Thyroid gland (tissue), 4 donors: ENCODE measurements around the gene SQSTM1. TPM values are rescaled to one million over a fixed set of nuclear protein-coding genes. Genes with fewer than 3 reads are reported as not detected.

ENCODE experiments used
- DNase-seq, 2 donors: peaks; one replicate each; pipeline ENCODE4 v3.0.0-alpha.2; 2019
- H3K27ac ChIP-seq, 3 donors: fragments of 200-600 bp; sonication (generic); 1 replicate in 2 of 3; 2 replicates in 1 of 3; pipeline ENCODE4 v1.5.1; 2016 to 2019; ENCODE audit warnings: mild to moderate bottlenecking in 1 of 3, moderate library complexity in 1 of 3
- H3K27me3 ChIP-seq: fragments of 200-600 bp; sonication (generic); one replicate; pipeline ENCODE4 v1.5.1; 2019
- H3K36me3 ChIP-seq, 2 donors: fragments of 200-600 bp; sonication (generic); one replicate each; pipeline ENCODE4 v1.5.1; 2016 to 2019
- H3K4me1 ChIP-seq, 2 donors: fragments of 200-600 bp; sonication (generic); one replicate each; pipeline ENCODE4 v1.5.1; 2017 to 2019
- H3K4me3 ChIP-seq, 3 donors: fragments of 200-600 bp; sonication (generic); replicated peaks in 1 of 3; 1 replicate in 2 of 3; 2 replicates in 1 of 3; pipeline ENCODE4 v1.5.1; 2016; ENCODE audit warnings: mild to moderate bottlenecking in 1 of 3
- H3K9me3 ChIP-seq: fragments of 200-600 bp; sonication (generic); one replicate; pipeline ENCODE4 v1.5.1; 2017
- CTCF ChIP-seq, 6 experiments: fragments of 200-600 bp in 3 of 6; fragments of 450-650 bp in 3 of 6; sonication (generic) in 3 of 6; IDR thresholded peaks; one replicate each; pipeline ENCODE4 v1.5.1; 2016 to 2019; ENCODE audit warnings: antibody characterized with exemption in 6 of 6, mild to moderate bottlenecking in 2 of 6, inconsistent platforms in 1 of 6, moderate library complexity in 1 of 6
- POLR2A ChIP-seq, 2 donors: fragments of 450-650 bp; IDR thresholded peaks; one replicate each; pipeline ENCODE4 v1.6.1; 2017; ENCODE audit warnings: antibody characterized with exemption in 2 of 2, mild to moderate bottlenecking in 2 of 2, moderate library complexity in 1 of 2
- WGBS, 2 donors: methylation state at CpG; one replicate each; pipeline ENCODE4 v1.1.5; 2017; 5-methylcytosine and 5-hydroxymethylcytosine counted together
- intact Hi-C: fragments of 100-400 bp; cut with DNase I; formaldehyde crosslinking; loops from one replicate; pipeline ENCODE4 v1.15.1; 2023
- total RNA-seq, 4 donors: library from RNA; depleted of rRNA; stranded (reverse); fragments of >200 nt; gene quantifications; one replicate each; pipeline ENCODE4 v1.2.3, GENCODE V29; 2016

Gene SQSTM1
- total RNA-seq, 4 donors from 2014 or later = 649 to 1,146 (median 971) TPM

- no peak overlapping the region for H3K4me3 ChIP-seq
- no peak for DNase-seq
- H3K27me3 ChIP-seq = no peaks in the 10 kb centered on the region
- no peaks in the 10 kb centered on the region for H3K9me3 ChIP-seq
- peaks cover 10 to 24% of the 10 kb centered on the region in 2 donors for H3K36me3 ChIP-seq
- intact Hi-C loops = loop anchor here (5.0 kb wide), 1 partner anchor 103 kb away; the partner anchor contains the start of gene TBC1D9B
- WGBS, 2 donors = 69 to 79% methylated on average over 10 to 16 of the region's 18 CpGs
- TF ChIP-seq CTCF (IDR thresholded peaks at IDR 0.05) (no peak), POLR2A (IDR thresholded peaks at IDR 0.05) (no peak)
- H3K4me1 ChIP-seq = peaks cover 13 to 42% of the 10 kb centered on the region in 2 donors
- H3K27ac ChIP-seq = no peak overlapping the region
Observed at GRCh38 chr5:179803651-179804554, 16.8 kb upstream of the SQSTM1 start.

DNA sequence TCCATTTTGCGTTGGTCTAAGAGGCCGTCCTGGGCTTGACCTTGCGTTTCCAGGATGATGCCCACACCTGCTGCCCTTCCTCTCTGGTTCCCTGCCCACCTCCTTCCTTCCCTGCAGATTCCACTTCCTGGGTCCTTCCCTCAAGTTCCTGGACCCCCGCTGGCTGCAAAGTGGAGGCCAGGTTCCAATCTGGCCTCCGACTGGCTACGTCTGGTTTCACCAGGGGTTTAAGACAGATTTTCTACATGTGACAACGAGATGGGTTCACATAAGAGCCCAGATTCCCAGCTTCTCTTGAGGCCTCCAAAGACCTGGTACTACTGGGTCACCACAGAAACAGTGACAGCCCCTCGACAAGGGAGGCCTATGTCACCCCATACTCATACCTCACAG is 16.2 kb upstream of the SQSTM1 start:
- intact Hi-C loops = loop anchor here (5.0 kb wide), 1 partner anchor 103 kb away; the partner anchor contains the start of gene TBC1D9B
- TF ChIP-seq CTCF (IDR thresholded peaks at IDR 0.05) (no peak), POLR2A (IDR thresholded peaks at IDR 0.05) (no peak)
- H3K4me3 ChIP-seq = no peak overlapping the region

GRCh38 chr5:179805070-179805528 is 15.6 kb upstream of the SQSTM1 start:
- no peak for TF ChIP-seq CTCF (IDR thresholded peaks at IDR 0.05)
- TF ChIP-seq POLR2A (IDR thresholded peaks at IDR 0.05) = no peak
- Histone ChIP-seq H3K4me1 (peaks cover 13 to 42% of the 10 kb centered on the region in 2 donors), H3K27me3 (no peaks in the 10 kb centered on the region), H3K27ac (peak overlapping the region in 2 of 3 donors; percentile 89), H3K9me3 (no peaks in the 10 kb centered on the region), H3K36me3 (peaks cover 0 to 12% of the 10 kb centered on the region in 2 donors), H3K4me3 (peak overlapping the region; percentile 53 to 73 (median 71))
- DNase-seq = no peak
- intact Hi-C loops = loop anchor here (5.0 kb wide), 1 partner anchor 183 kb away; the partner anchor contains the start of gene HNRNPH1
- 40 to 92% methylated on average over 1 to 3 of the region's 9 CpGs for WGBS, 2 donors

More for the DNA sequence above, 16.2 kb upstream of the SQSTM1 start:
- peaks cover 4 to 17% of the 10 kb centered on the region in 2 donors for H3K36me3 ChIP-seq
- peak overlapping the region in 1 of 3 donors; percentile 89 for H3K27ac ChIP-seq
- no peaks in the 10 kb centered on the region for H3K27me3 ChIP-seq
- peaks cover 13 to 42% of the 10 kb centered on the region in 2 donors for H3K4me1 ChIP-seq
- no peaks in the 10 kb centered on the region for H3K9me3 ChIP-seq
- WGBS, 2 donors = 85 to 90% methylated on average over 8 of the region's 8 CpGs
- DNase-seq = no peak

DNA sequence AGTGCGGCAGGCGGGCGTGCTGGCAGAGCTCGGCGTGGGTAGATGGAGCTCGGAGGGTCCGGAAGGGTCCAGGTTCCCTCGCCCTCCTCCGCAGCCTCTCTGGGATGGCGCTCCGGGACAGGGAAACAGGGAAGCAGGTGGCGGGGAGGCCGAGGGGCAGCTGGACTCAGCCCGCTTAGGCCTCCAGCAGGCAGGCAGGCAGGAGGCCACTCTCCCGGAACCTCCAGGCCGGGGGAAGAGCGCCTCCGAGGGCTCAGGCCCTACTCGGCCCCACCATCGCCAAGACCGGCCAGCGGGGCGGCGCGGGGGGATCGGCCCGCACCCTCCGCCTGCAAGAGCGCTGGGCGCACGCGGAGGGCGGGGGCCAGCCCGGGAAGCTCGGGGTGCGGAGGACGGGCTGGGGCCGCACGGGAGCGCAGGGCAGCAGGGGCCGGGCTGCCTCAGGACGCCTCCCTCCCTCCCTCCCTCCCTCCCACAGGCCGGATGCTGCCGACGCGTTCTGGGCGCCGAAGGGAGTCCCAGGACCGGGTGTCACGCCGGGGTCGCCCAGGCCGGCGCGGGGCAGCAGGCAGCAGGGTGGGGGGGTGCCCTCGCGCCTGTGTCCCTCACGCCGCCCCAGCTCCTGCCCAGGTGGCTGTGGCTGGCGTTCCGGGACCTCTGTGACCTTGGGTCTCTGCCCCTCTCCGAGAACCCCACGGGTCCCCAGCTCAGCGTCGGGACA is 15.0 kb upstream of the SQSTM1 start:
- intact Hi-C loops = loop anchor here (5.0 kb wide), 1 partner anchor 183 kb away; the partner anchor contains the start of gene HNRNPH1
- peak overlapping the region; percentile 53 to 73 (median 71) for H3K4me3 ChIP-seq
- TF ChIP-seq POLR2A (IDR thresholded peaks at IDR 0.05) (peak in 1 of 2 donors; percentile 32), CTCF (IDR thresholded peaks at IDR 0.05) (peak in 1 of 6 experiments; percentile 1)
- DNase-seq = peak; percentile 42 to 43
- peaks cover 0 to 7% of the 10 kb centered on the region in 2 donors for H3K36me3 ChIP-seq
- WGBS, 2 donors = 4 to 15% methylated on average over 8 to 25 of the region's 65 CpGs
- H3K27ac ChIP-seq = peak overlapping the region; percentile 55 to 89 (median 89)
- H3K27me3 ChIP-seq = no peaks in the 10 kb centered on the region
- peaks cover 13 to 42% of the 10 kb centered on the region in 2 donors for H3K4me1 ChIP-seq
- H3K9me3 ChIP-seq = no peaks in the 10 kb centered on the region
